ENCODE results near the gene C22orf39.

The C22orf39 gene

DNA sequence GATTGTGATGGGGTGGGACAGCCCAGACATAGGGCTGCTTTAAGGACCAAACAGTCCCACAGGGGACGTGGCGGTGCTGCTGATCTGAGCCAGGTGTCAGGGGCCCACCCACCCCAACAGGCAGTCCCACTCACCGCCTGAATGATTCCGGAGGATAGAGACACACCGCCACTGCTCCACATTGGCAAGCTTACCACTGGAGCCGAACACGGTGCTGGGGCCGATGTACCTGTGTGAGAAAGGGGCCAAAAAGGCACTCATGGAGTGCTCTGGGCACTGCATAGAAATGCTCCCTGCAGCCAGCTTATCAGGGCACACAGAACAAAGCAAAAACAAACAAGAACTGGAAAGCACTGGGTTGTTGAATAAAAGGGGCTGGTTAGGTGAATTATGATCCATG, 41.9 kb downstream of the C22orf39 start:
- TF ChIP-seq, protein P1, sequence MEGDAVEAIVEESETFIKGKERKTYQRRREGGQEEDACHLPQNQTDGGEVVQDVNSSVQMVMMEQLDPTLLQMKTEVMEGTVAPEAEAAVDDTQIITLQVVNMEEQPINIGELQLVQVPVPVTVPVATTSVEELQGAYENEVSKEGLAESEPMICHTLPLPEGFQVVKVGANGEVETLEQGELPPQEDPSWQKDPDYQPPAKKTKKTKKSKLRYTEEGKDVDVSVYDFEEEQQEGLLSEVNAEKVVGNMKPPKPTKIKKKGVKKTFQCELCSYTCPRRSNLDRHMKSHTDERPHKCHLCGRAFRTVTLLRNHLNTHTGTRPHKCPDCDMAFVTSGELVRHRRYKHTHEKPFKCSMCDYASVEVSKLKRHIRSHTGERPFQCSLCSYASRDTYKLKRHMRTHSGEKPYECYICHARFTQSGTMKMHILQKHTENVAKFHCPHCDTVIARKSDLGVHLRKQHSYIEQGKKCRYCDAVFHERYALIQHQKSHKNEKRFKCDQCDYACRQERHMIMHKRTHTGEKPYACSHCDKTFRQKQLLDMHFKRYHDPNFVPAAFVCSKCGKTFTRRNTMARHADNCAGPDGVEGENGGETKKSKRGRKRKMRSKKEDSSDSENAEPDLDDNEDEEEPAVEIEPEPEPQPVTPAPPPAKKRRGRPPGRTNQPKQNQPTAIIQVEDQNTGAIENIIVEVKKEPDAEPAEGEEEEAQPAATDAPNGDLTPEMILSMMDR (IDR thresholded peaks at IDR 0.05; ENCODE audit: control extremely low read depth, extremely low read depth, low read depth, missing control alignments), result no peak
- ChIA-PET CTCF (interaction anchor here (2.5 kb wide), 1 partner anchor 10 kb away, joined by 9 read pairs; no protein-coding TSS in a partner anchor), POLR2A (no interaction called here)
- DNase-seq (ENCODE audit: extremely low spot score), result no peak

DNA sequence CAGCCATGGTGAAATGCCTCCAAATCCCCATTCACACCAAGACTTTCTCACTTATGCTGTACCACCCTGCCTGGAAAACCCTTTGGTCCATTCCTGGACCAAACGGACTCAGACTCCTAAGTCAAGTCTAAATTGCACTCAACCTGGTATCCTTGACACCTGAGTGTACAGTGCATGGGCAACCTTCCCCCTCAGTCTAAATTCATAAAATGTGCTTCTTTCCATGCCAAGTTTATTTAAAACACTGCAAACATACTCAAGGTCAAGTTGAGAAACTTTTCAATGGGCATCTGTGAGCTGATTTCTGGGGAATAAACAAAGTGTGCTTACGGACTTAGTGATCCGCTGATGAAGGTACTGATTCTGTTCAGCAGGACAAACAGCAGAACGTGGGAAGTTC, 42.4 kb downstream of the C22orf39 start:
- ChIA-PET POLR2A (no interaction called here), CTCF (interaction anchor here (2.5 kb wide), 1 partner anchor 10 kb away, joined by 9 read pairs; no protein-coding TSS in a partner anchor)
- TF ChIP-seq, protein P1 (IDR thresholded peaks at IDR 0.05; ENCODE audit: control extremely low read depth, extremely low read depth, low read depth, missing control alignments), result no peak
- no peak for DNase-seq (ENCODE audit: extremely low spot score)

DNA sequence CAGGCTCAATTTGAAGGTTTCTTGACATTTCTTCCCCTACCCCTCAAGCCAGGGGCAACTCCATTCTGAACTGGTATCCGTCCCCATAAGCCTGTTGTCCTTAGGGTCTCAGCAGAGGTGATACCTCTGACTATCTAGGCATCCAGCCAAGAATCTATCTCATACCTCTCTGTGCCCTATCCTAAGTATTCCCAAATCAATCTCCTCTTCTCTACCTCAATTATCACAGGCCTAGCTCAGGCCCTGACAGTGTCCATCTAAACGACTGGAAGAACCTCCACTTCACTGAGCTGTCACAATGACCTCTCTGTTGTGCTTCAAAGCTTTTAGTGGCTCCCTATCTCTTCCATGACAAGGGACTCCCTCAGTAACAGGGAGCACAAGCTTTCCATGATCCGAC, 42.8 kb downstream of the C22orf39 start:
- no peak for DNase-seq (ENCODE audit: extremely low spot score)
- TF ChIP-seq, protein P1 (IDR thresholded peaks at IDR 0.05; ENCODE audit: control extremely low read depth, extremely low read depth, low read depth, missing control alignments), result no peak
- ChIA-PET POLR2A (no interaction called here), CTCF (interaction anchor here (2.5 kb wide), 1 partner anchor 9 kb away, joined by 9 read pairs; no protein-coding TSS in a partner anchor)

DNA sequence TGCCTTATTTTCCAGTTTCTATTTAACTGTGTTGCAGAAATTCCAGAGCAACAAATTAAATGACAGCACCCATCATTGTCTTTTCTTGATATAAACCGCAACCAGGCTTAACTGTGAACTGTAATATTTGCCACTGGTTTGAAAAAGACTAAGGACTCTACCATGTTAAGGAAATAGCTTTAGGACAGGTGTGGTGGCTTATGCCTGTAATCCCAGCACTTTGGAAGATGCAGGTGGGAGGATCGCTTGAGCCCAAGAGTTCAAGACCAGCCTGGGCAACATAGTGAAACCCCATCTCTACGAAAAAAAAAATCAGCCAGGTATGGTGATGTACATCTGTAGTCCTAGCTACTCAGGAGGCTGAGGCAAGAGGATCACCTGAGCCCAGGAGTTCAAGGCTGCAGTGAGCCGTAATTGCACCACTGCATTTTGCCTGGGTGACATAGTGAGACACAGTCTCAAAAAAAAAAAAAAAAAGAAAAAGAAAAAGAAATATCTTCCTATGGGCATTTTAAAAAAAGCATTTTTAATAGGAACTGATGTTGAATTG, 44.8 kb downstream of the C22orf39 start:
- no peak for DNase-seq (ENCODE audit: extremely low spot score)
- TF ChIP-seq, protein P1 (IDR thresholded peaks at IDR 0.05; ENCODE audit: control extremely low read depth, extremely low read depth, low read depth, missing control alignments), result no peak
- ChIA-PET CTCF (interaction anchor here (1.0 to 1.2 kb wide), 2 partner anchors 20 to 25 kb away, joined by 3 to 5 read pairs; no protein-coding TSS in a partner anchor), POLR2A (interaction anchor here (0.7 kb wide), 1 partner anchor 86 kb away, joined by 7 read pairs; no protein-coding TSS in a partner anchor)

DNA sequence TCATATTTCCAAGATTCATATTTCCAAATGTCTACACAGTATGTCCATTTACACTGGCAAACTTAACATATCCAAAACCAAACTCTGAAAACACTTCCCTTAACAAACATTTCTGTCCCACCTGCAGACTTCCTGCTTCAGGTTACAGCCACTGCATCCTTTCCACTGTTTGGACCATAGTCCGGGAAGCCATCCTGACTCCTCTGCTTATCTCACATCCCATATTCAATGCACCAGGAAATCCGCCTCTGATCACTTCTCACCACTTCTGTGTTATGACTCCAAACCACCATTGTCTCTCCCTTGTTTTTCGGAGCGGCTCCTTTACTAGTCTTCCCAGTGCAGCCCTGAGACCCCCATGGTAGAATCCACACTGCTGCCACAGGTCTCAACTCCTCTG, 46.0 kb downstream of the C22orf39 start:
- DNase-seq (ENCODE audit: extremely low spot score), result no peak
- ChIA-PET CTCF (interaction anchor here (1.1 kb wide), 1 partner anchor 11 kb away, joined by 3 read pairs; no protein-coding TSS in a partner anchor), POLR2A (no interaction called here)
- TF ChIP-seq, protein P1 (IDR thresholded peaks at IDR 0.05; ENCODE audit: control extremely low read depth, extremely low read depth, low read depth, missing control alignments), result no peak

DNA sequence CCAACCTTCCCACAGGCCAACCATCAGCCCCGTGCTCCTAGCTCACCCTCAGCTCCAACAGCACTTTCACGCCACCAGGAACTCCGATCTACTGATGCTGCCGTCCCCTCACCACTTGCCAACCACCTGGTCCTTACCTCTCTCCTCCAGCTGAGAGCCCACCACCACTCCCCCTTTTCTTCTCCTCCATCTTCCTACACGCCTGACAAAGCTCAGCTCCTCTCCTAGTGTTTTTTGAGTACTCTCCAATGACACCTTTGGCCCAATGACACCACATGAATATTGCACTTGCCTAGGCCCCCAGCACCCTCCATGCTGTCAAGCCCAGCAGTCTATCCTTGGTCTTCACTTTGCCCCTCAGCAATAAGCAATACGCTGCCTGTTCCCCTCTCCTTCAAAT, 46.6 kb downstream of the C22orf39 start:
- ChIA-PET POLR2A (no interaction called here), CTCF (interaction anchor here (1.1 kb wide), 1 partner anchor 10 kb away, joined by 3 read pairs; no protein-coding TSS in a partner anchor)
- TF ChIP-seq, protein P1 (IDR thresholded peaks at IDR 0.05; ENCODE audit: control extremely low read depth, extremely low read depth, low read depth, missing control alignments), result no peak
- no peak for DNase-seq (ENCODE audit: extremely low spot score)
